HepG2 (cell line): ENCODE data around the gene IDNK. TPM values are rescaled to one million over a fixed set of nuclear protein-coding genes. Genes with fewer than 3 reads are reported as not detected.

Experiments
- ATAC-seq: fragments of 200-7000 bp; cut with Tn5 transposase; 3 replicates; pipeline ENCODE4 v1.9.1; 2020; ENCODE audit warnings: mild to moderate bottlenecking, moderate library complexity
- BruUV-seq: library from RNA; stranded (reverse); fragments of 400-500 nt; replicated peaks from 2 replicates; lab custom pipeline; 2021; lab: Mats Ljungman, UMichigan
- CTCF ChIA-PET: fragments of 300-600 bp; formaldehyde crosslinking; extraction: SDS; loops from one replicate; lab custom pipeline; 2021; ENCODE audit warnings: low total read pairs, inconsistent platforms, low intra/inter-chr PET ratio; lab: Yijun Ruan, JAX
- POLR2A ChIA-PET: fragments of 350-600 bp; sonication (Branson Sonifier 250); formaldehyde crosslinking; loops from one replicate; lab custom pipeline; 2020; ENCODE audit warnings: antibody characterized with exemption, inconsistent platforms; lab: Yijun Ruan, JAX
- DNase-seq: peaks from one replicate; pipeline ENCODE4 v3.0.0-alpha.2; 2015; ENCODE audit warnings: low spot score
- FAIRE-seq: peaks from 3 replicates; lab custom pipeline; 2011; peaks lifted over from hg19 to GRCh38; lab: Jason Lieb, UNC
- H2AFZ ChIP-seq: one replicate; pipeline ENCODE4 v1.6.1; 2011; ENCODE audit warnings: low read length, inconsistent platforms
- H3K27ac ChIP-seq: fragments of 300-600 bp; 3 replicates; pipeline ENCODE4 v1.8.0; 2011; ENCODE audit warnings: mixed run types, mild to moderate bottlenecking, mixed read lengths, low read length, inconsistent platforms; ENCODE audit not compliant: insufficient read depth; ENCODE audit errors: extremely low read length
- H3K27me3 ChIP-seq, 2 experiments: fragments of 200-600 bp in 1 of 2; 2 replicates in 1 of 2; 3 replicates in 1 of 2; pipeline versions ENCODE4 v1.6.0 to v1.8.0; 2011; ENCODE audit warnings: low read length in 2 of 2, mild to moderate bottlenecking in 2 of 2, moderate library complexity in 2 of 2, inconsistent platforms in 1 of 2; ENCODE audit not compliant: insufficient read depth in 2 of 2, control insufficient read depth in 1 of 2
- H3K36me3 ChIP-seq, 2 experiments: fragments of 200-600 bp in 1 of 2; replicated peaks in 1 of 2; 2 replicates in 1 of 2; 3 replicates in 1 of 2; pipeline versions ENCODE4 v1.5.1 to v1.8.0; 2011; ENCODE audit warnings: low read length in 2 of 2, inconsistent platforms in 1 of 2; ENCODE audit not compliant: insufficient read depth in 2 of 2, control insufficient read depth in 1 of 2
- H3K4me1 ChIP-seq: 2 replicates; pipeline ENCODE4 v1.5.1; 2012; ENCODE audit warnings: low read length, inconsistent platforms; ENCODE audit not compliant: insufficient read depth
- H3K4me2 ChIP-seq: 2 replicates; pipeline ENCODE4 v1.6.0; 2011; ENCODE audit warnings: low read depth, low read length, inconsistent platforms
- H3K4me3 ChIP-seq, 3 experiments: fragments of 200-600 bp in 1 of 3; sonication (generic), shearing (Covaris generic) in 1 of 3; replicated peaks in 1 of 3; 2 replicates each; pipeline ENCODE4 v1.5.1; 2011 to 2016; ENCODE audit warnings: low read length in 3 of 3, inconsistent platforms in 2 of 3, low read depth in 2 of 3, mild to moderate bottlenecking in 2 of 3, control low read depth in 1 of 3, mixed read lengths in 1 of 3; ENCODE audit not compliant: insufficient read depth in 1 of 3
- H3K79me2 ChIP-seq: one replicate; pipeline ENCODE4 v1.6.1; 2011; ENCODE audit warnings: low read length, inconsistent platforms; ENCODE audit not compliant: insufficient read depth
- H3K9ac ChIP-seq: 2 replicates; pipeline ENCODE4 v1.6.0; 2011; ENCODE audit warnings: mild to moderate bottlenecking, low read depth, low read length, inconsistent platforms; ENCODE audit not compliant: insufficient read depth
- H3K9me3 ChIP-seq: 2 replicates; pipeline ENCODE4 v1.5.1; 2012; ENCODE audit warnings: mild to moderate bottlenecking, low read length
- H4K20me1 ChIP-seq: 2 replicates; pipeline ENCODE4 v1.6.0; 2011; ENCODE audit warnings: inconsistent platforms, mild to moderate bottlenecking, low read length, moderate library complexity; ENCODE audit not compliant: insufficient read depth
- ARNT ChIP-seq: fragments of 450-650 bp; IDR thresholded peaks from 2 replicates; pipeline ENCODE4 v1.6.1; 2017
- CBX1 ChIP-seq: IDR thresholded peaks from one replicate; pipeline ENCODE4 v1.6.1; 2016; ENCODE audit warnings: antibody characterized with exemption, low read depth
- IKZF1 ChIP-seq: fragments of 450-650 bp; IDR thresholded peaks from 2 replicates; pipeline ENCODE4 v1.7.1; 2016
- MBD4 ChIP-seq: IDR thresholded peaks from 2 replicates; pipeline ENCODE4 v1.6.1; 2012; ENCODE audit warnings: low read length, inconsistent platforms, borderline replicate concordance
- NFE2L1 ChIP-seq: sonication (generic); formaldehyde crosslinking; IDR thresholded peaks from 2 replicates; pipeline ENCODE4 v1.4.0; 2020; ENCODE audit warnings: missing genetic modification reagents, mild to moderate bottlenecking, borderline replicate concordance
- POLR2AphosphoS5 ChIP-seq: IDR thresholded peaks from 2 replicates; pipeline ENCODE4 v1.6.1; 2012; ENCODE audit warnings: low read depth, low read length
- PTBP1 ChIP-seq: fragments of 200-400 bp; formaldehyde crosslinking; IDR thresholded peaks from 2 replicates; pipeline ENCODE4 v1.6.1; 2018; ENCODE audit warnings: low read length, low read depth; ENCODE audit not compliant: poor library complexity, severe bottlenecking
- REPIN1 ChIP-seq: sonication (generic); formaldehyde crosslinking; IDR thresholded peaks from 2 replicates; pipeline ENCODE4 v1.8.0; 2022; ENCODE audit warnings: missing genetic modification reagents, low read depth, mild to moderate bottlenecking, borderline replicate concordance
- RNF2 ChIP-seq: fragments of 450-650 bp; conservative IDR thresholded peaks from 2 replicates; pipeline ENCODE4 v1.6.1; 2016; ENCODE audit warnings: low read depth
- SALL1 ChIP-seq: sonication (generic); formaldehyde crosslinking; IDR thresholded peaks from 2 replicates; pipeline ENCODE4 v1.8.0; 2022; ENCODE audit warnings: mild to moderate bottlenecking, missing genetic modification reagents
- SP4 ChIP-seq: sonication (generic); formaldehyde crosslinking; IDR thresholded peaks from 2 replicates; pipeline ENCODE4 v1.8.1; 2023; ENCODE audit warnings: mild to moderate bottlenecking, missing genetic modification reagents
- ZBTB39 ChIP-seq: sonication (generic); formaldehyde crosslinking; IDR thresholded peaks from 2 replicates; pipeline ENCODE4 v1.5.0; 2020; ENCODE audit warnings: missing genetic modification reagents
- ZFAT ChIP-seq: sonication (generic); formaldehyde crosslinking; conservative IDR thresholded peaks from 2 replicates; pipeline ENCODE4 v1.8.1; 2023; ENCODE audit warnings: missing genetic modification reagents, inconsistent platforms
- ZNF335 ChIP-seq: sonication (generic); formaldehyde crosslinking; IDR thresholded peaks from 2 replicates; pipeline ENCODE4 v1.4.0; 2020; ENCODE audit warnings: missing genetic modification reagents
- ZNF576 ChIP-seq: sonication (generic); formaldehyde crosslinking; IDR thresholded peaks from 2 replicates; pipeline ENCODE4 v1.4.0; 2020; ENCODE audit warnings: mild to moderate bottlenecking, missing genetic modification reagents
- ZNF577 ChIP-seq: sonication (generic); formaldehyde crosslinking; IDR thresholded peaks from 2 replicates; pipeline ENCODE4 v1.4.0; 2020; ENCODE audit warnings: mild to moderate bottlenecking, low read depth, missing genetic modification reagents, borderline replicate concordance
- WGBS: methylation state at CpG from one replicate; pipeline ENCODE4 v1.1.6; 2017; ENCODE audit warnings: low lambda C conversion rate; 5-methylcytosine and 5-hydroxymethylcytosine counted together
- in situ Hi-C: cut with HindIII; loops from 2 replicates; pipeline ENCODE4 v1.10.0; 2017; ENCODE audit warnings: low pct_unique_long_range_greater_than_20kb; ENCODE audit not compliant: extremely low pct_ligation_motif_present
- intact Hi-C: fragments of 100-400 bp; cut with micrococcal nuclease; formaldehyde crosslinking; loops from one replicate; pipeline ENCODE4 v1.10.0; 2022; ENCODE audit not compliant: unreplicated experiment
- polyA plus RNA-seq, 8 experiments: library from polyadenylated mRNA; depleted of rRNA in 3 of 8; stranded (reverse) in 7 of 8; unstranded in 1 of 8; fragments of >200 nt; fragmentation: Illumina TruSeq in 4 of 8; extraction: Trizol in 4 of 8; gene quantifications; 2 replicates each; pipeline versions ENCODE4 v1.2.1 to v1.2.3, GENCODE V29; 2011 to 2016; ENCODE audit warnings: low read depth in 4 of 8, missing spikeins in 1 of 8, mixed read lengths in 1 of 8; ENCODE audit not compliant: insufficient read depth in 1 of 8
- total RNA-seq, 5 experiments: library from RNA; depleted of rRNA; stranded (reverse); fragments of >200 nt; fragmentation: Illumina TruSeq; extraction: Trizol; gene quantifications; 2 replicates each; pipeline ENCODE4 v1.2.3, GENCODE V29; 2016; ENCODE audit warnings: low read depth in 1 of 5

Gene IDNK
- total and polyA plus RNA-seq, 2 of the 13 experiments (the other 11 are each of a cell fraction or from before 2014, with no cell fraction given): 3.1 to 4.8 TPM

- TF ChIP-seq ZNF335 (CRISPR knock-in tag): no peak
- TF ChIP-seq REPIN1 (CRISPR knock-in tag): no peak
- TF ChIP-seq RNF2: no peak
- no peak for TF ChIP-seq MBD4
- TF ChIP-seq SALL1: no peak
- no peak for TF ChIP-seq PTBP1
Measured at GRCh38 chr9:83649515-83649914, 26.6 kb downstream of the IDNK start (continued).

GRCh38 chr9:83651558-83651957 lies 28.6 kb downstream of the IDNK start:
- Histone ChIP-seq H3K27ac (no peak overlapping the region), H3K9ac (no peak overlapping the region), H2AFZ (no peak overlapping the region), H3K4me2 (no peak overlapping the region), H3K36me3 (peaks cover 7 to 35% of the 10 kb centered on the region in 2 experiments; a peak in 4 of 5 replicates), H3K4me3 (no peak overlapping the region), H3K9me3 (no peaks in the 10 kb centered on the region), H3K79me2 (no peaks in the 10 kb centered on the region), H3K27me3 (no peaks in the 10 kb centered on the region), H4K20me1 (no peaks in the 10 kb centered on the region), H3K4me1 (no peaks in the 10 kb centered on the region)
- intact Hi-C loops: no loop called here
- DNase-seq (no peak), ATAC-seq (no peak), FAIRE-seq (no peak)
- POLR2A ChIA-PET: no interaction called here
- 92% methylated on average over 2 of the region's 2 CpGs for WGBS
- in situ Hi-C loops: loop anchor here (5.0 kb wide), 1 partner anchor 34 kb away; no protein-coding TSS in a partner anchor
- BruUV-seq: no TSS peak
- CTCF ChIA-PET: no interaction called here
- TF ChIP-seq POLR2AphosphoS5: no peak
- no peak for TF ChIP-seq SP4 (CRISPR knock-in tag)
- no peak for TF ChIP-seq ZBTB39 (CRISPR knock-in tag)
- no peak for TF ChIP-seq ZNF577 (CRISPR knock-in tag)
- no peak for TF ChIP-seq ARNT
- no peak for TF ChIP-seq CBX1
- TF ChIP-seq ZNF576 (CRISPR knock-in tag): no peak
- no peak for TF ChIP-seq NFE2L1
- no peak for TF ChIP-seq ZFAT (CRISPR knock-in tag)
- no peak for TF ChIP-seq IKZF1
